Calu3 (cell line): ENCODE measurements around the gene SLC39A11. TPM values are rescaled to one million over a fixed set of nuclear protein-coding genes. Genes with fewer than 3 reads are reported as not detected.

Experiments
- BruUV-seq: library from RNA; stranded (reverse); fragments of 400-500 nt; replicated peaks from 2 replicates; lab custom pipeline; 2021; lab: Mats Ljungman, UMichigan
- CTCF ChIA-PET: fragments of 300-600 bp; sonication (Branson Sonifier 250); formaldehyde crosslinking; loops from one replicate; lab custom pipeline; 2022; ENCODE audit warnings: antibody characterized with exemption; lab: Charles Lee
- DNase-seq: peaks from one replicate; pipeline ENCODE4 v3.0.0; 2022
- H3K27ac Mint-ChIP-seq: one replicate; pipeline ENCODE4 v1.8.0; 2022; ENCODE audit warnings: mixed read lengths; ENCODE audit not compliant: unreplicated experiment
- H3K27me3 Mint-ChIP-seq: one replicate; pipeline ENCODE4 v1.8.0; 2022; ENCODE audit warnings: mixed read lengths; ENCODE audit not compliant: unreplicated experiment
- H3K36me3 Mint-ChIP-seq: one replicate; pipeline ENCODE4 v1.8.0; 2022; ENCODE audit warnings: mild to moderate bottlenecking, moderate library complexity, mixed read lengths; ENCODE audit not compliant: insufficient read depth, unreplicated experiment
- H3K4me1 Mint-ChIP-seq: one replicate; pipeline ENCODE4 v1.8.0; 2022; ENCODE audit warnings: mild to moderate bottlenecking, low read depth, mixed read lengths; ENCODE audit not compliant: unreplicated experiment
- H3K4me3 Mint-ChIP-seq: one replicate; pipeline ENCODE4 v1.8.0; 2022; ENCODE audit warnings: mild to moderate bottlenecking, low read depth, moderate library complexity, mixed read lengths; ENCODE audit not compliant: unreplicated experiment
- H3K9me3 Mint-ChIP-seq: one replicate; pipeline ENCODE4 v1.8.0; 2022; ENCODE audit warnings: low read depth, mixed read lengths; ENCODE audit not compliant: unreplicated experiment
- CTCF ChIP-seq: fragments of 200-600 bp; IDR thresholded peaks from one replicate; pipeline ENCODE4 v1.8.0; 2022; ENCODE audit warnings: antibody characterized with exemption; ENCODE audit not compliant: unreplicated experiment
- intact Hi-C: fragments of 100-400 bp; cut with micrococcal nuclease; formaldehyde crosslinking; loops from one replicate; pipeline ENCODE4 v1.10.0; 2022; ENCODE audit not compliant: unreplicated experiment
- total RNA-seq: library from RNA; stranded (reverse); gene quantifications from 2 replicates; pipeline ENCODE4 v1.2.3, GENCODE V29; 2022

Gene SLC39A11
- total RNA-seq, 1 experiment from 2014 or later = 60.3 TPM

- CTCF ChIA-PET = interaction anchor here (0.5 kb wide), 1 partner anchor 587 kb away, joined by 4 read pairs; no protein-coding TSS in a partner anchor
- intact Hi-C loops = no loop called here
- peaks cover 8% of the 10 kb centered on the region for H3K4me1 Mint-ChIP-seq
- no peaks in the 10 kb centered on the region for H3K27me3 Mint-ChIP-seq
- no peak for TF ChIP-seq CTCF
- no TSS peak for BruUV-seq
- DNase-seq = no peak
- no peak overlapping the region for H3K4me3 Mint-ChIP-seq
- H3K36me3 Mint-ChIP-seq = no peaks in the 10 kb centered on the region
- no peak overlapping the region for H3K27ac Mint-ChIP-seq
- H3K9me3 Mint-ChIP-seq = peaks cover 3% of the 10 kb centered on the region
These were observed 78.4 kb downstream of the SLC39A11 start for GRCh38 chr17:73013816-73014663.

GRCh38 chr17:73013301-73013700, 79.2 kb downstream of the SLC39A11 start:
- Mint-ChIP-seq H3K4me1 (peaks cover 8% of the 10 kb centered on the region), H3K36me3 (no peaks in the 10 kb centered on the region), H3K4me3 (no peak overlapping the region), H3K9me3 (no peaks in the 10 kb centered on the region), H3K27ac (no peak overlapping the region), H3K27me3 (no peaks in the 10 kb centered on the region)
- CTCF ChIA-PET = interaction anchor here (0.5 kb wide), 1 partner anchor 588 kb away, joined by 4 read pairs; no protein-coding TSS in a partner anchor
- TF ChIP-seq CTCF = no peak
- no peak for DNase-seq
- intact Hi-C loops = no loop called here
- BruUV-seq = no TSS peak

GRCh38 chr17:73011016-73011486, 81.4 kb downstream of the SLC39A11 start:
- H3K36me3 Mint-ChIP-seq = no peaks in the 10 kb centered on the region
- TF ChIP-seq CTCF = no peak
- H3K27me3 Mint-ChIP-seq = no peaks in the 10 kb centered on the region
- H3K9me3 Mint-ChIP-seq = no peaks in the 10 kb centered on the region
- H3K4me1 Mint-ChIP-seq = peaks cover 8% of the 10 kb centered on the region
- intact Hi-C loops = no loop called here
- CTCF ChIA-PET = no interaction called here
- no peak overlapping the region for H3K27ac Mint-ChIP-seq
- H3K4me3 Mint-ChIP-seq = no peak overlapping the region
- BruUV-seq = no TSS peak
- no peak for DNase-seq

GRCh38 chr17:73010414-73010813, 82.1 kb downstream of the SLC39A11 start:
- H3K4me3 Mint-ChIP-seq = no peak overlapping the region
- intact Hi-C loops = no loop called here

More at GRCh38 chr17:73010414-73010813, 82.1 kb downstream of the SLC39A11 start:
- Mint-ChIP-seq H3K27me3 (no peaks in the 10 kb centered on the region), H3K27ac (no peak overlapping the region), H3K4me1 (peaks cover 8% of the 10 kb centered on the region), H3K36me3 (no peaks in the 10 kb centered on the region), H3K9me3 (no peaks in the 10 kb centered on the region)
- TF ChIP-seq CTCF = no peak
- CTCF ChIA-PET = no interaction called here
- no TSS peak for BruUV-seq
- DNase-seq = no peak
